HG03159 (cell line): ENCODE results near the gene BBS7.
A peak's percentile ranks its signal among the peaks of the same experiment; 100 is the strongest.

Experiments used
- ATAC-seq: cut with Tn5 transposase; IDR thresholded peaks from one replicate; pipeline ENCODE4 v1.9.1; 2021; ENCODE audit warnings: mild to moderate bottlenecking, moderate library complexity; ENCODE audit not compliant: unreplicated experiment

The BBS7 gene

DNA sequence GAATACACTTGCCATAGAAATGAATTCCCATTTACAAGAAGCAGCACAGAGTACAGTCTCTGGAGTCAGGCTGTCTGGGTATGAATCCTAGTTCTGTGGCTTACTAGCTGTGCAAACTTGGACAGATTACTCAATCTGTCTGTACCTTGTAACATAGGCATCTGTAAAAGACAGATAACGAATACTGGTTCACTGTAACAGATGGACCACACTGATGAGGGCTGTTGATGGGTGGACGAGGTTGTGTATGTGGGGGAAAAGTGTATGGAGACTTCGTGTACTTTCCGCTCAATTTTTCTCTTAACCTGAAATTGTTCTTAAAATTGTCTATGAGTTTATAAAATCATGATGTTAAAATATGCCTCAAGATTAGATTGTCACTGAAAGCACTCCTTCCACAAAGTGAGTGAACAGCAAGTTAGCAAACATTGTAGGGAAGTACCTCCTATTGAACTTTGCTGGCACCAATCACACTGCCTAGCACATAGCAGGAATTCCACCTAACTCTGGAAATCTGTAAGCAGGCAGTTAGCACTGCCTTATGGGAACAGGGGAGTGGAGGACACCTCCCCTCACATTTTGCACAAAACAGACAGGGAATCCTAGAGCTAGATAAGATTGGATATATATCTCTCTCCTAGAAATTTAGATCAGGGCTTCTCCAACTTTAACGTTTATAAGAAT, 75.6 kb downstream of the BBS7 start:
- no peak for ATAC-seq

DNA sequence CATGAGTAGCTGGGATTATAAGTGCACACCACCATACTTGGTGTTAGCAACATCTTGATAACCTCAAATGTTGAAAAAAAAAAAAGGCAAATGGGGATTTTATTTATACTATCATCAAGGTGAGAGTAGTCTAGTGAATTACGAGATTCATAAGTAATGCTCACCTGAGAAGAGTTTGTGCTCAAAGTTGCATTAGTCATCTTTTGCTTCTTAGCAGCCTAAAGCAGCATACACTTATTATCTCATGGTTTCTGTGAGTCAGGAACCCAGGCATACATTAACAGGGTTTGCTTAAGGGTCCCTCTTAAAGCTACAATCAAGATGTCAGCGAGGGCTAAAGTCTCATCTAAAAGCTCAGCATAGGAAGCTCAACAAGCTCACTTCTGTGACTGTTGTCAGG, 77.3 kb downstream of the BBS7 start:
- ATAC-seq = no peak

DNA sequence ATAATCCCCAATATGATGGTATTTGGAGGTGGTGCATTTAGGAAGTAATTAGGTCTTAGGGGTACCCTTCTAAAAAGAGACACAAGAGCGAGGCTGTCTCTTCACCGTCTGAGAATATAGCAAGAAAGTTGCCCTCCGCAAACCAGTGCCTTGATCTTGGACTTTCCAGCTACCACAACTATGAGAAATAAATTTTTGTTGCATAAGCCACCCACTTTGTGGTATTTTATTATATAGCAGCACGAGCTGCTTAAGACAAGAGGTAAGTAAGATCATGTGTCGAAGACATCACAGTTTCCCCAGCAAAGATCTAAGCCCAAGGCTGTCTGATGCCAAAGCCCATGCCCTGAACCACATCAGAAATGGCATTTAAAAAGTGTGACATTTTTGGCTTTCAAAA, 78.8 kb downstream of the BBS7 start:
- ATAC-seq = no peak

GRCh38 chr4:121790976-121791375, 79.3 kb downstream of the BBS7 start:
- ATAC-seq = no peak

DNA sequence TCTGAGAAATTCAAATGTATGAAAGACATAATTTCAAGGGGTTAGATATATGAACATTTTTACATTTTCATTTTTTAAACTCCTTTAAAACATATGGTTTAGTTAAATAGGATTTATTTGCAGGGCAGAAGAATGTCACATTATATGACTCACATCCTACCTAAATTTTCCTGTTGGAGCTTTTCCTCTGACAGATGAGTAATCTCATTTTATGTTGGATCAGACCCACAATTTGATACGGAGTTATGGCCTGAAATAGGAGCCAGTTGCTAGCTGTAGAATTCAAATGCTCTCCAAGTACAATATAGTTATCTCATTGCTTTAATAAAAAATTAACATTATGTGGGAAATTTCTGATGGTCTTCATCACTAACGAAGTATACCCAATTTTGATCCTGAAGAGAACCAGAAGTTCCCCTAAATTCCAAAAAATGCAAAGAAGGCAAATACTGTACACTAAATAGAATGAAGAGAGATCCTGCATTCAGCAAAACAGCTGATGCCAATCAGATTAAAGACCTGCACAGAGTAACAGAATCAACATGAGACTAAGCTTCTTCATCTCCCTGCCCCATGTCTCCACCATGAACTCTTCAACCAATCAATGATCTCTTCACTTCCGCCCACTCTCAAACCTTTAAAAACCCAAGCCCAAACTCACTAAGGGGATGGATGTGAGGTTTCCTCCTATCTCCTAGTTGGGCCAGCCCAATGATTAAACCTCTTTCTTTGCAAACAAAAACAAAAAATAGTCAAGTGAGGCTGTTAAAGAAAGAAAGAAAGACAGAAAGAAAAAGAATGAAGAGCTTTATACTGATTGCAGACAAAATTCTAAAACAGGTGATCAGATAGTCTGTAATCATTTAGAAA, 80.1 kb downstream of the BBS7 start:
- no peak for ATAC-seq

GRCh38 chr4:121789455-121789854, 80.8 kb downstream of the BBS7 start:
- no peak for ATAC-seq

- peak; percentile 86 for ATAC-seq
Observed at GRCh38 chr4:121788896-121789295, 81.4 kb downstream of the BBS7 start.

GRCh38 chr4:121786221-121786620, 84.1 kb downstream of the BBS7 start:
- no peak for ATAC-seq

GRCh38 chr4:121785479-121785878, 84.8 kb downstream of the BBS7 start:
- ATAC-seq = no peak

DNA sequence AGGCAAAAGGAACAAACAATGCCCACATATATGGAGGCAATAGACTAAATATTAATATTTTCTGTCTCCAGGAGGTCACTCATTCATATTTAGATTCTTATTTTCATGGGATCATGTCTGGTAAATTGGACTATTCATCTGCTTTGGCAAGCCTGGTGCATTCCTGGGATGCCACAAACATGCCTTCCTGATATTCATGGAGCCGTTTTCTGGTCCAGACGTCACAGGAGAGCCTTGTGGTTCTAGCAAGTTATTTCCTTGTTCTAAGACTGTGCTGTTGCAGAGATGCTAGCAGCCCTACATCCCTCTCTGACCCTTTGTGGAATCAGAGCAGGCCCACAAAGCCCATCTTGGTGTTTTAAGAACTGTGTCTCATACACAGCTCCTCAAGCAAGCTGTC, 85.3 kb downstream of the BBS7 start:
- no peak for ATAC-seq

- ATAC-seq = no peak
Observed at GRCh38 chr4:121784401-121784800, 85.9 kb downstream of the BBS7 start.

DNA sequence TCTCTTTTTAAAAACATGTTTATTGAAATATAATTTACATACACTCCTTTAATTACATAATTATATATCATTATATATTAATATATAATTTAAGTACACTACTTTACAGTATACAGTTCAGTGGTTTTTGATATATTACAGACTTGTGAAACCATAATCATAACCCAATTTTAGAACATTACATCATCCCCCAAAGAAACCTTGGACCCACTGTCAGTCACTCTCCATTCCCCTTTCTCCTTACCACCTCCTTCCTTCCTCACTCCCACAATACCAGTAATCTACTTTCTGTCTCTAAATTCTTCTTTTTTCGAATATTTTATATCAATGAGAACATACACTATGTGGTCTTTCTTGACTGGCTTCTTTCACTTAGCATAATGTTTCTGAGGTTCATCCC, 87.1 kb downstream of the BBS7 start:
- ATAC-seq = no peak

GRCh38 chr4:121778991-121779628, 91.2 kb downstream of the BBS7 start:
- no peak for ATAC-seq

DNA sequence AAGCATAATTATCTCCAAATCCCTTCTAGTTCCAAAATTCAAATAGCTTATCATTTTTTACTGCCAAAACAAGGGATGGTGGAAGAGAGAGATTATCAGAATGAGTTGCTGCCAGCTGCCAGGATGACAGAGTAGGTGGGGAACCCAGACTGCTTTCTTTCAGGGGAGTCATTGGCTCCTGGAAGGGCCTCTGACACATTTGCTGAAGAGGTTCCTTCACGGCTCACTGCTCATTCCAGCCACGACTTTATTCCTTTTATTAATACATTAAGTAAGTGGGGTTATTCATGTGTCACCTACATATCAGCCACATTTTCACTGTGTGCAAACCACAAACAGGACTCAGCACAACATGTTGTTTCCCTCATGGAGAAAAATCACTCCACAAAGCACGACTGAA, 92.6 kb downstream of the BBS7 start:
- ATAC-seq = peak; percentile 60

DNA sequence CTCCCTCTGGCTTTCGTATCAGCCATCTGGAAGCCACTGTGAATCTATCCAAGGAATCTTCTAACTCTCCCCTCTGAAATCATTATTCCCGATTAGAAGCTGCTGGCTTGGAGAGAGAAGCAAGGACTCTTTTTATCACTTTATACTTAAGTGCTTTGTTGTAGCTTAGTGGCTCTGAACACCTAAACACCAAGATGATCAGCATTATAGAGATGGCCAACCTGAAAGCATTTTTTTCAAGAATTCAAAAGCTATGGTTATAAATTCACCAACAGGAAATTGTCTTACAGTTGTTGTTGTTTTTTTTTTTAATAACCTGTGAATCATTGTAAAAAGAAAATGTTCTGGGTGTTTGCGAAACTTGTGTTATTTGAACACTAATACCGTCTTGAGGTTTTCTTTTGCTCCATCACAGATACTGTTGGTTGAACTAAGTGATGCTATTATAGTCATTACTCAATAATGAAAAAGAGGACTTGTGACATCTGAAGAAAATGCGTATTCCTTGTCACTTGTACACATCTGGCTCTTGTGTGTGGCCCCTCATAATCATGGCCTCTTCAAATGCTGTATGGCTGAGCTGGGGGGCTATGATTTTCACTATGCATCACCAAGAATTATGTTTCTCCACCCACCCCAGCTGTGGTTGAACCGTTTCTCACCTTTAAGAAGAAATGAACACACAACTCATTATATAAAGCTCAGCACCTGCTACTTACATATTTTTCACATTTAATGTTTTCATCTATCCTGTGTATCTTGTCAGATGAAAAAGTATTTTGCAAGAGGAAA, 93.5 kb downstream of the BBS7 start:
- no peak for ATAC-seq
